Activated CD8-positive, alpha-beta memory T cell treated with anti-CD3 and anti-CD28 coated beads, Interleukin-2, amount 50 U/mL, for 4 hours (primary cell): ENCODE measurements around the gene UNK.
A peak's percentile ranks its signal among the peaks of the same experiment; 100 is the strongest.
"Not testable (repeated sequence)": the region's sequence is repeated elsewhere in the genome, so short reads cannot be mapped to it uniquely, and the experiment has no call there.

Source experiments
- DNase-seq: peaks from one replicate; pipeline ENCODE4 v3.0.0-alpha.2; 2020

Gene UNK

DNA sequence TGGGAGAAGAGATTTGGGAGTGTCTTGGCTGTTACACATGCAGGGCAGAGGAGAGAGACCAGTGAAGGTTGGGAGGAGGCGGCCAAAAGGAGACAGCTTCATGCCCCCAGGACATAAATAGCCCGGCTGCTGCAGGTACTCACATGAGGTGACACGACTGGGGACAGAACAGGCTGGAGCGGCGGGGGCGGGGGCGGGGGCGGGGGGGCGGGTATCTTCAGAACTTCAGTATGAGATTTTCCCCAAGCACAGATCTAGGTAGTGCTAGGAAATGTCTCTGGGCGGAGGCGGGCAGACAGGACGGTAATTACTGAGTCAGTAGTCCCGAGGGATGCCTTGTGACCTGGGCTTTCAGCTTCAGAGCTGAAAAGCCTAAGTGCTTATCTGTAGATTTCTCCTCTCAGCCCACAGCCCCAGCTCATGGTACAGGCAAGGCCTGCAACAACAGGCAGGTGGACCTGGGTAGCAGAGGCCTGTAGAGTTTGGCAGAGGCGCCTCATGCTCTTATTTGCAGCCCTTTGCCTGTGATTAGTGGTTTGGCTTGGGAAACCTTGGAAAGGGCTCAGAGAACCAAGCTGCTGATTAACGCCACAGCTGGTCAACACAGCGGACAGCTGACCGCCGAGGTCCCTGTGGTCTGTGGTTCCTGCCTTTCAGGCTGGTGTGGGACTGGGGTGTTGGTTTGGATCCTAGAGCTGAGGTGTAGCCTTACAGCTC is 24.5 kb downstream of the UNK start:
- DNase-seq: no peak

DNA sequence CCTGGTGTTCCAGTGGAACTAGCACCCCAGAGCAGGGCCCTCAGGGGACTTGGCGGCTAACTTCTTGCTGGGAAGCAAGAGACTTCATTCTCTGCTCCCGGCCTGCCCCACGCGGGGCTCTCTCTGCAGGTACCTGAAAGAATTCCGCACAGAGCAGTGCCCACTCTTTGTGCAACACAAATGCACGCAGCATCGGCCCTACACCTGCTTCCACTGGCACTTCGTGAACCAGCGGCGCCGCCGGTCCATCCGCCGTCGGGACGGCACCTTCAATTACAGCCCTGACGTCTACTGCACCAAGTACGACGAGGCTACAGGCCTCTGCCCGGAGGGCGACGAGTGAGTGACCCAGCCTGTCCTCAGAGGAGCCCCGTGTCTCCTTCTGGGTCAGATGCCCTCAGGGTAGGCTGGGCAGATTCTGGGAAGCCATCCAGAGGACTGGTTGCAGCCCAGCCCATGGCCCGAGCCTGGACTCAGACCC is 25.1 kb downstream of the UNK start:
- no peak for DNase-seq

DNA sequence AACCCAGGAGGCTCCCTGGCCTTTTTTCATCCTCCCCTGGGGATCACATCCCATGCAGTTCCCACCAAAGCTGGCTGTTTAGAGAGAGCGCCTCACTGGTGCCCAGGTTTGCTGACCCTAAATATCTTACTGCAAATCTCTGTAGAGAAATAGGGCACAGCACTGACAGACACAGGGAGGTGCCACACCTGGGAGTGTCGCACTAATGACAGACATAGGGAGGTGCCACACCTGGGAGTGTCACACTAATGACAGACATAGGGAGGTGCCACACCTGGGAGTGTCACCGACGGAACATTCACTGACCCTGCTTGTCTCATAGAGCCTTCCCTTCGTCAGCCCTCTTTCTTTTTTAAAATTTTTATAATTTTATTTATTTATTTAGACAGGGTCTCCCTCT is 25.6 kb downstream of the UNK start:
- DNase-seq: no peak

GRCh38 chr17:75810756-75811155 is 26.1 kb downstream of the UNK start:
- DNase-seq: not testable (repeated sequence)

- DNase-seq: no peak
These were observed 26.6 kb downstream of the UNK start for GRCh38 chr17:75811174-75811573.

- DNase-seq: no peak
These were observed 27.7 kb downstream of the UNK start for GRCh38 chr17:75812096-75813013.

GRCh38 chr17:75813081-75814020 is 28.7 kb downstream of the UNK start:
- DNase-seq: no peak

GRCh38 chr17:75814021-75814395 is 29.4 kb downstream of the UNK start:
- DNase-seq: no peak

GRCh38 chr17:75814900-75815373 is 30.3 kb downstream of the UNK start:
- DNase-seq: no peak

- no peak for DNase-seq
These were observed 30.8 kb downstream of the UNK start for GRCh38 chr17:75815399-75815798.

DNA sequence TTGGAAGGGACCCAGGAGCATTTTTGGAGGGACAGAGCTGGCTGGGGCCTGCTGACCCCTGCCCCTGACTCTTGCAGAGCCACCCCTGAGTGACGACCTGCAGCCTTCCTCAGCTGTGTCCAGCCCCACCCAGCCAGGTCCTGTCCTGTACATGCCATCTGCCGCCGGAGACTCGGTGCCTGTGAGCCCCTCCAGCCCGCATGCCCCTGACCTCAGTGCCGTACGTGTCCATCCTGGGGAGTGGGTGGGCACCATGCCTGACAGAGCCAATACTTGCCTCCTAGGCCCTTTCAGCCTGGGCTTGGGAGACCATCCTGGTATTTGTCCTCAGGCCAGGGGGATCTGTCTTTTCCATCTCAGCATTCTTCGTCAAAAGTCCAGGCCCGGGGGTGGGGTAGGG is 32.1 kb downstream of the UNK start:
- no peak for DNase-seq

- DNase-seq: no peak
These were observed 33.0 kb downstream of the UNK start for GRCh38 chr17:75817571-75817970.

DNA sequence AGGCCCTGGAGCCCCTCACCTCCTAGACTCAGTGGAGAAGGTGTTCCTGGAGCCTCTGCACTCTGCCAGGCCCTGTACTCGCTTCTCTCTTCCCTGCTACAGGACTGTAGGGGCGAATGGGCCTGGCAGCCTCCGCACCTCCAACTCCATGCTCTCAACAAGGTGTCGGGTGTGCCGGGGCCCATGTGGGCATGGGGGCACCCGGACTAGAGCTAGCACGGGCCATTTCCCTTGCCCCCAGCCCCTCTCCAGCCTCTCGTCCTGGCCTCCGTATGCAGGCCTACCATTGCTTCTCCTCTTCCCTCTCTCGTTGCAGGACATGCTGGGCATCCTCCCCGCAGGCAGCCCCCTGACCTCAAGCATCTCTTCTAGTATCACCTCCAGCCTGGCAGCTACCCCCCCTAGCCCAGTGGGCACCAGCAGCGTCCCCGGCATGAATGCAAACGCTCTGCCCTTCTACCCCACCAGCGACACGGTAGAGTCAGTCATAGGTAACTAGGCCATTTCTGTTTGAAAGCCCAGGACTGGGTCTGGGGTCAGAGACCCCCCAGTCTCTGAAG is 33.8 kb downstream of the UNK start:
- no peak for DNase-seq

DNA sequence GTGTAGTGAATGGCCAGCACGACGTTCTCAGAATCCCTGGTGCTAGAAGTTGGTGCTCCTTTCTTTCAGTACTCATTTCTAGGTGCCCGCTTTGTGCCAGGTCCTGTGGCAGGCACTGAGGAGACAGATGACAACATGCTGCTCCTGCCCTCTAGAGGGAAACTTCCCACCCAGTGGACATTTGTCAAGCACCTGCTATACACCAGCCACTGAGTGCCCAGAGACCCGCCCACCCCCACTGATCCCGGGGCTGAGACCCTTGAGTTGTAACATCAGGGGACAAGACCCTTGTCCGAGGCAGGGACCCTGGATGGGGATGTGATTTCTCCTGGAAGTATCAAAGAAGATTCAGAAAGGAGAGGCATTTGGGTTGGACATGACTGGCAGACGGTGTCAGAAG is 34.5 kb downstream of the UNK start:
- DNase-seq: no peak

DNA sequence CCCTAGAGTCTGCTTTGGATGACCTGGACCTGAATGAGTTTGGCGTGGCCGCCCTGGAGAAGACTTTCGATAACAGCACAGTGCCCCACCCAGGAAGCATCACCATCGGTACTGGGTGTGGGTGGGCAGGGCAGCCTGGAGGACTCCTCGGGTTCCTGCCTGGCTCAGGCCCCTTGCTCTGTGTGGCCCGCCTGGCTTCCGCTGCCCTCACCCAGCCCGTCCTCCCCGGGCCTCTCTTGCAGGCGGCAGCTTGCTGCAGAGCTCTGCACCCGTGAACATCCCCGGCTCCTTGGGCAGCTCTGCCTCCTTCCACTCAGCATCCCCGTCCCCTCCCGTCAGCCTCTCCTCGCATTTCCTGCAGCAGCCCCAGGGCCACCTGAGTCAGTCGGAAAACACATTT is 35.1 kb downstream of the UNK start:
- no peak for DNase-seq

DNA sequence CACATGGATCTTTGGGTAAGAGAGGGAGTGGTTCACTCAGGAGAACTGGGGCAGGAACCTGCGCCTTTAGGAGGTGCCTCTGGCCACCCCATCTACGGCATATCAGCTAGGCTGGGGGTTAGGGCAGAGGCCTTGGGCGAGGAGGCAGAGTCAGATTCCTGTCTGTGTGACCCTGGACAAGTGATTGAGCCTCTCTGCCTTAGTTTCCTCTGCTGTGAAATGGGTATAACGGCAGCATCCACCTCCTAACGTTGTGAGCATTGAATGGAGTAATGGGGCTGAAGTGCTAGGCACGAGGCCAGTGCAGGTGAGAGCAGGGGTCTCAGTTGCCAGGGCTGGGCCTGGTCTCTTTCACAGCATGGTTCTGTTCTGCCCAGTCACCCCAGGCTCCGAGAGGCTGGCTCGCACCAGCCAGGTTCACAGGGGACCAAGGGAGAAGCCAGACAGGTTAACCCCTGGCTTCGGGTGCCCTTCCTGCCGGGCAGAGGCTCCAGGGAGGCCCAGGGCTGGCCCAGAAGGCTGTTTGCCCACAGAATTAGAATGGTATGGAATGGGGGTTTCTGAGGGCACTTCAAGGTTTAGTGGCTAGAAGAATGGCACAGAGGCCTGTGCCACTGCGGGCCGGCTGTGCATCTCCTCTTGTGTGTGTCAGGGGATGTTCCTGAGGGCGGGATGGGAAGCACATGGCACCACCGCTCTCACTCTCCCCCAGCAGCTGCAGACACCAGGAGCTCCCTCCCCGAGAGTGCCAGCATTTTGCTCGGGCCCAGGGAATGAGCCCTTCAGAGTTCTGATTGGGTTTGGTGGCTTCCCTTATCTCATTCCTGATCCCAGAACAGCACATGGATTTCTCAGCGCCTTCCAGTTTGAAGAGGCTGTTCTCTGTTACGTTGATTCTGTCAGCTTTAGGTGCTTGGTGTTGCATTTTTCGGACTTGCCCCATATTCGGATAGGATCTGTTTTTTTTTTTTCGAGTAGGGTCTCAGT is 35.8 kb downstream of the UNK start:
- no peak for DNase-seq

DNA sequence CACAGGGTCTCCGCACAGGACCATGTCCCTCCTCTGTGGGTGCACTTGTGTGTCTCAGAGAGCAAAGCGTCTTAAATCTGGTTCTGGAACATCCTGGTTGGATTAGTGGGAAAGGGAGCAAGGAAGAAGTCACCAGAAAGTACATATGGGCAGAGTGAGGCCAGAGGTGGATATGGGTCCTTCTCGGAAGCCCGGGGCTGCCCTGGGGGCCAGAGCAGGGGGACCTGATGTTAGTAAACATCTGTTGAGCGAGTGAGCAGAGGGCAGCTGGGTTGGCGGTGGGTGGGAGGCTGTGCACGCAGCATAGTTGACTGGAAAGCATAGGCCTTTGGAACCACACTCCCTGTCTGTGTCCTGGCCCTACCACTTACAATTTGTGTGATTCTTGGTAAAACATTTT is 36.9 kb downstream of the UNK start:
- DNase-seq: no peak

GRCh38 chr17:75822119-75822799 is 37.7 kb downstream of the UNK start:
- peak; percentile 47 for DNase-seq

DNA sequence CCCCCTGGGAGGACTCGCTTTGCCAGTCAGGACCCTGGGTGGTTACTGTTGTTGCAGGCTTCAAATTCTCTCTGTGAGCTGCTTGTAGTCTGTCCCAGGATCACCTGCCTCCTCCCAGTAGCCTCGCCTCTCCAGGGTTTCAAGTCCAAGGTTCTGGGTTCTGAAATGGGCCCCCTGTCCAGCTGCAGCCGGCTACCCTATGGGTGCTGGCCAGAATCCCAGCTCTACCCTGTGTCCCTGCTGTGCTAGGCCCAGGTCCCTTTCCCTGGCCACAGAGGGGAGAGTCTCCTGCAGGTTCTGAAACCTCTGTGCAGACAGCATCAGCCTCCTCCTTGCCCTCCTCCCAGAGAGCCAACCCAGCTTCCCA is 38.2 kb downstream of the UNK start:
- DNase-seq: no peak

DNA sequence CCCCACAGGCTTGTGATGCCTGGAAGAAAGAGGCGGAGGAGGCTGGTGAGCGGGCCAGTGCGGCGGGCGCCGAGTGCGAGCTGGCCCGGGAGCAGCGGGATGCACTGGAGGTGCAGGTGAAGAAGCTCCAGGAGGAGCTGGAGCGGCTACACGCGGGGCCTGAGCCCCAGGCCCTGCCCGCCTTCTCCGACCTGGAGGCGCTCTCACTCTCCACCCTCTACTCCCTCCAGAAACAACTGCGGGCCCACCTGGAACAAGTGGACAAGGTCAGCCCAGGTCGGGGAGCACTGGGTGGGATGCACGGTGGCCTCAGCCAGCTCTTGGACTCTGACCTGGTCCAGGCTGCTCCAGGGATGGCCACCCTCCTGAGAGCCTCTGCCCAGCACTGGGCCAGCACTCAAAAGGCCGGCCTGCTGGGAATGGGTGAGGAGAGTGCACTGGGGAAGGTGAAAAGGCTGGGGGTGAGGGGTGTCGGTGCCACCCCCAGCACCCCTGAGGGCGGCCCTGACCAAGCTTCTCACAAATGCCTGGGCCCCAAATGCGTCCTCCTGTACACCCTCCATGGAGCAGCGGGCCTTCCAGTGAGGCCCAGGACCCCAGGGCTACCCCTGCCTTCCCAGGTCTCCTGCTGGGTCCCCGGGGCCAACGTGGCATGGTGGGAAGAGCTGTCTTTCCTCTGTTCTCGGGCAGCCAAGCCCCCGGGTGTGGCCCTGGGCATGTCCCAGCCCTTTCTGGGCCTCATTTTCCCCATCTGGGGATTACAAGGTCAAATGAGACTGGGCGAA is 38.8 kb downstream of the UNK start:
- no peak for DNase-seq
